MM.1S (cell line): ENCODE results near the gene PPP1R37.

Source experiments
- DNase-seq: peaks from one replicate; pipeline ENCODE4 v3.0.0-alpha.2; 2015
- H2AFZ ChIP-seq: fragments of 300-600 bp; sonication (generic); 2 replicates; pipeline ENCODE4 v1.6.0; 2016; ENCODE audit warnings: antibody characterized with exemption, low read length
- H3F3A ChIP-seq: fragments of 300-600 bp; sonication (generic); 2 replicates; pipeline ENCODE4 v1.6.1; 2016; ENCODE audit warnings: mild to moderate bottlenecking, antibody characterized with exemption, low read length, moderate library complexity, mixed read lengths; ENCODE audit not compliant: insufficient read depth
- H3K27ac ChIP-seq: fragments of 300-600 bp; sonication (generic); 2 replicates; pipeline ENCODE4 v1.5.1; 2016; ENCODE audit warnings: mild to moderate bottlenecking, low read length
- H3K27me3 ChIP-seq: fragments of 300-600 bp; sonication (generic); replicated peaks from 2 replicates; pipeline ENCODE4 v1.6.0; 2016; ENCODE audit warnings: low read length; ENCODE audit not compliant: insufficient read depth
- H3K36me3 ChIP-seq: fragments of 300-600 bp; sonication (generic); replicated peaks from 2 replicates; pipeline ENCODE4 v1.6.1; 2016; ENCODE audit warnings: mild to moderate bottlenecking, low read length, mixed read lengths; ENCODE audit not compliant: insufficient read depth
- H3K4me1 ChIP-seq: fragments of 300-600 bp; sonication (generic); 2 replicates; pipeline ENCODE4 v1.6.1; 2016; ENCODE audit warnings: low read length, mixed read lengths
- H3K4me2 ChIP-seq: fragments of 300-600 bp; sonication (generic); 2 replicates; pipeline ENCODE4 v1.6.0; 2016; ENCODE audit warnings: low read depth, low read length
- H3K4me3 ChIP-seq: fragments of 300-600 bp; sonication (generic); 2 replicates; pipeline ENCODE4 v1.5.1; 2016; ENCODE audit warnings: low read length, mixed read lengths
- H3K79me2 ChIP-seq: fragments of 300-600 bp; sonication (generic); 2 replicates; pipeline ENCODE4 v1.6.1; 2016; ENCODE audit warnings: mixed run types, low read length, mixed read lengths
- H3K9ac ChIP-seq: fragments of 300-600 bp; sonication (generic); 2 replicates; pipeline ENCODE4 v1.6.1; 2016; ENCODE audit warnings: low read length, mixed read lengths
- H3K9me2 ChIP-seq: fragments of 300-600 bp; sonication (generic); replicated peaks from 2 replicates; pipeline ENCODE4 v1.6.1; 2016; ENCODE audit warnings: mild to moderate bottlenecking, low read length, mixed read lengths; ENCODE audit not compliant: insufficient read depth
- H3K9me3 ChIP-seq: fragments of 300-600 bp; sonication (generic); replicated peaks from 2 replicates; pipeline ENCODE4 v1.6.1; 2016; ENCODE audit warnings: mild to moderate bottlenecking, low read length, mixed read lengths; ENCODE audit not compliant: insufficient read depth
- H4K20me1 ChIP-seq: fragments of 300-600 bp; sonication (generic); 2 replicates; pipeline ENCODE4 v1.6.1; 2016; ENCODE audit warnings: mild to moderate bottlenecking, low read length, moderate library complexity, mixed read lengths; ENCODE audit not compliant: insufficient read depth
- CTCF ChIP-seq: fragments of 300-600 bp; sonication (generic); IDR thresholded peaks from 2 replicates; pipeline ENCODE4 v1.5.1; 2016; ENCODE audit warnings: antibody characterized with exemption, low read length, mixed read lengths
- EZH2 ChIP-seq: fragments of 300-600 bp; sonication (generic); optimal IDR thresholded peaks from 2 replicates; pipeline ENCODE3; 2017; ENCODE audit warnings: low read depth, mild to moderate bottlenecking, antibody characterized with exemption, low read length, mixed read lengths
- EZH2phosphoT487 ChIP-seq: fragments of 300-600 bp; sonication (generic); IDR thresholded peaks from 2 replicates; pipeline ENCODE4 v1.6.1; 2018; ENCODE audit warnings: antibody characterized with exemption, low read length

PPP1R37 gene

GRCh38 chr19:45082170-45082569 is 10.8 kb upstream of the PPP1R37 start:
- no peaks in the 10 kb centered on the region for H3K27me3 ChIP-seq
- no peaks in the 10 kb centered on the region for H4K20me1 ChIP-seq
- no peak overlapping the region for H2AFZ ChIP-seq
- no peaks in the 10 kb centered on the region for H3K9me3 ChIP-seq
- H3F3A ChIP-seq, result peaks cover 2% of the 10 kb centered on the region; the same call in 1 of the 2 replicates
- H3K27ac ChIP-seq, result no peak overlapping the region
- H3K4me2 ChIP-seq, result no peak overlapping the region
- TF ChIP-seq EZH2 (no peak), EZH2phosphoT487 (no peak), CTCF (no peak)
- H3K4me1 ChIP-seq, result peaks cover 6% of the 10 kb centered on the region
- DNase-seq, result no peak
- 0 out of 2 replicates have a peak, but pooled peaks cover 2% of the 10 kb centered on the region for H3K36me3 ChIP-seq
- no peak overlapping the region for H3K9ac ChIP-seq
- no peak overlapping the region for H3K4me3 ChIP-seq
- H3K9me2 ChIP-seq, result no peaks in the 10 kb centered on the region
- peaks cover 54% of the 10 kb centered on the region for H3K79me2 ChIP-seq

- TF ChIP-seq EZH2 (no peak), CTCF (no peak), EZH2phosphoT487 (no peak)
- peaks cover 38% of the 10 kb centered on the region for H3K79me2 ChIP-seq
- H3F3A ChIP-seq, result peaks cover 8% of the 10 kb centered on the region
- H3K9me3 ChIP-seq, result no peaks in the 10 kb centered on the region
- no peak overlapping the region for H3K4me3 ChIP-seq
- no peak overlapping the region for H3K4me2 ChIP-seq
- no peaks in the 10 kb centered on the region for H3K9me2 ChIP-seq
- H2AFZ ChIP-seq, result no peak overlapping the region
- no peak overlapping the region for H3K9ac ChIP-seq
- no peak for DNase-seq
- peaks cover 5% of the 10 kb centered on the region; the same call in 1 of the 2 replicates for H3K4me1 ChIP-seq
- H4K20me1 ChIP-seq, result no peaks in the 10 kb centered on the region
- H3K27ac ChIP-seq, result no peak overlapping the region
- no peaks in the 10 kb centered on the region for H3K27me3 ChIP-seq
- 0 out of 2 replicates have a peak, but pooled peaks cover 5% of the 10 kb centered on the region for H3K36me3 ChIP-seq
These were observed 6.5 kb upstream of the PPP1R37 start for GRCh38 chr19:45086480-45086879.

- no peaks in the 10 kb centered on the region for H3K9me2 ChIP-seq
- H3F3A ChIP-seq, result peaks cover 17% of the 10 kb centered on the region
- 0 out of 2 replicates have a peak, but pooled peaks cover 3% of the 10 kb centered on the region for H3K36me3 ChIP-seq
- no peaks in the 10 kb centered on the region for H3K9me3 ChIP-seq
- TF ChIP-seq EZH2, result no peak
- no peak for TF ChIP-seq CTCF
- no peak for TF ChIP-seq EZH2phosphoT487
- no peak overlapping the region for H2AFZ ChIP-seq
- no peak overlapping the region for H3K4me3 ChIP-seq
- H3K27me3 ChIP-seq, result no peaks in the 10 kb centered on the region
- peaks cover 5% of the 10 kb centered on the region; the same call in 1 of the 2 replicates for H3K4me1 ChIP-seq
- H3K27ac ChIP-seq, result no peak overlapping the region
- peaks cover 28% of the 10 kb centered on the region for H3K79me2 ChIP-seq
- H3K9ac ChIP-seq, result no peak overlapping the region
- no peaks in the 10 kb centered on the region for H4K20me1 ChIP-seq
- no peak overlapping the region for H3K4me2 ChIP-seq
- no peak for DNase-seq
These were observed 5.4 kb upstream of the PPP1R37 start for GRCh38 chr19:45087531-45087930.
